MM.1S (cell line): Measurements from ENCODE around the gene YIF1A.

ENCODE experiments used
- EZH2 ChIP-seq: fragments of 300-600 bp; sonication (generic); optimal IDR thresholded peaks from 2 replicates; pipeline ENCODE3; 2017; ENCODE audit warnings: low read depth, mild to moderate bottlenecking, antibody characterized with exemption, low read length, mixed read lengths
- EZH2phosphoT487 ChIP-seq: fragments of 300-600 bp; sonication (generic); IDR thresholded peaks from 2 replicates; pipeline ENCODE4 v1.6.1; 2018; ENCODE audit warnings: antibody characterized with exemption, low read length
- TF ChIP-seq, protein P1 (sequence below): fragments of 300-600 bp; sonication (generic); IDR thresholded peaks from 2 replicates; pipeline ENCODE4 v1.5.1; 2016; ENCODE audit warnings: antibody characterized with exemption, low read length, mixed read lengths

DNA sequence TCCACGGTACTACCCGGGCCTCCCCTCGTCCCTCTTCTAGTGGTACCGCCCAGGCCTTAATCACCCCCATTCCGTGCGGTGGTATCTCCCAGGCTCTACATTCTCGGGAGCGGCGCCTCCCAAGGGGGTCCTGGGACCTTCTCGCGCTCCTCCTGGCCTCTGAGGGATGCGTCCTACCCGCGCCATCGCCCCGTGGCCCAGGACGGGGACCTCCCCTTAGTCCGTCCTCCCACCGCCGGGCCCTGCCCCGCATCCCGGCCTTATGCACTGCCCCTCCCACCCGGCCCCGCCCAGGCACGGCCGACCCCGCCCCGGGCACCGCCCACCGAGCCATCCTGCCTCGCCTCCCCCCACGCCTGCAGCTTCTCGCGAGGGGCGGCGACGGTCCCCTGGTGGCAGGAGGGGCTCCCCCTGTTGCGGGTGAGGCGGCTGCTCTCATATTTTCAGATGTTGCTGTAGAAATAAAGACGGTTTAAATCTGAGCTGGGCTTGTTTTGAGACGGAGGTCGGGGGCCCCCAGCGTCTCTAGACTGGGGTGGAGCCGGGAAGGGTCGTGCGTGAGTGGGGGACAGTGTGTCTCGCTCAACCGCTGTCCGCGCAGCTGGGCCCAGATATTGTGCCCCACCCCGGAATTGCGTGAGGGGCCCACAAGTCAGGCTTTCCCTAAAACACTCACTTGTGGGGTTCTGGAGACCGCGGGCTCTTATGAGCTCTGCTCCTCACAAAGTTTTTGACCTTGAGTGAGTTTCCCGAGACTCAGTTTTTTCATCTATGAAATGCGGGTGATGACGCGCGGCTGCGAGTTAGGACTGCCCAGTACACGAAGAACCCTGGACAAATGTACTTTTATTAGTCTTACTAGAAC lies 21.3 kb downstream of the YIF1A start:
- TF ChIP-seq, protein P1, sequence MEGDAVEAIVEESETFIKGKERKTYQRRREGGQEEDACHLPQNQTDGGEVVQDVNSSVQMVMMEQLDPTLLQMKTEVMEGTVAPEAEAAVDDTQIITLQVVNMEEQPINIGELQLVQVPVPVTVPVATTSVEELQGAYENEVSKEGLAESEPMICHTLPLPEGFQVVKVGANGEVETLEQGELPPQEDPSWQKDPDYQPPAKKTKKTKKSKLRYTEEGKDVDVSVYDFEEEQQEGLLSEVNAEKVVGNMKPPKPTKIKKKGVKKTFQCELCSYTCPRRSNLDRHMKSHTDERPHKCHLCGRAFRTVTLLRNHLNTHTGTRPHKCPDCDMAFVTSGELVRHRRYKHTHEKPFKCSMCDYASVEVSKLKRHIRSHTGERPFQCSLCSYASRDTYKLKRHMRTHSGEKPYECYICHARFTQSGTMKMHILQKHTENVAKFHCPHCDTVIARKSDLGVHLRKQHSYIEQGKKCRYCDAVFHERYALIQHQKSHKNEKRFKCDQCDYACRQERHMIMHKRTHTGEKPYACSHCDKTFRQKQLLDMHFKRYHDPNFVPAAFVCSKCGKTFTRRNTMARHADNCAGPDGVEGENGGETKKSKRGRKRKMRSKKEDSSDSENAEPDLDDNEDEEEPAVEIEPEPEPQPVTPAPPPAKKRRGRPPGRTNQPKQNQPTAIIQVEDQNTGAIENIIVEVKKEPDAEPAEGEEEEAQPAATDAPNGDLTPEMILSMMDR = no peak
- TF ChIP-seq EZH2 (no peak), EZH2phosphoT487 (no peak)
